ENCODE data around the gene FBXW2.

DNA sequence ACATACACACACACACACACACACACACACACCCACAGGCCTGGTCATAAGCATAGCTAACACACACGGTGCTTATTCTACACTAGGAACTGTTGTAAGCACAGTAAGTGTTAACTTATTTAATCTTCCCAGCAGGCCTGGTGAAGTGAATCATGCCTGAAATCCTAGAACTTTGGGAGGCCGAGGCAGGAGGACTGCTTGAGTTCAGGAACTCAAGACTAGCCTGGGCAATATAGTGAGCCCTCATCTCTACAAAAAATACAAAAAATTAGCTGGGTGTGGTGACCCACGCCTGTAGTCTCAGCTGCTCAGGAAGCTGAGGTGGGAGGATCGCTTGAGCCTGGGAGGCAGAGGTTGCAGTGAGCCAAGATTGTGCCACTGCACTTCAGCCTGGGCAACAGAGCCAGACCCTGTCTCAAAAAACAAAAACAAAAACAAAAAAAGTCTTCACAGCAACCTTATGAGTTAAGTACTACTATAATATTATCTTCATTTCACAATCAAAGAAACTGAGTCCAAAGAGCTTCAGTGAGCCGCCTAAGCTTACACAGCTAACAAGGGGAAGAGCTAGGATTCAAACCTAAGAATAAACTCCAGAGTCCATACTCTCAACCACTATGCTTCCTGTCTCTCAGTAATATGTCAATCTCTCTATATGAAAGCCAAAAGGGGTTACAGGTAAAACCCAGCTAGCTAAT lies 81.2 kb downstream of the FBXW2 start:
- no peak for TF ChIP-seq LEF1 (IDR thresholded peaks at IDR 0.05; ENCODE audit: borderline replicate concordance)
- no peak for TF ChIP-seq FOXM1 (IDR thresholded peaks at IDR 0.05; ENCODE audit: borderline replicate concordance)
- TF ChIP-seq FOXA1 (IDR thresholded peaks at IDR 0.05), result no peak
